ENCODE results near the gene CIC.

- no peak for TF ChIP-seq POLR2AphosphoS5 (IDR thresholded peaks at IDR 0.05; ENCODE audit: borderline replicate concordance, low read depth, low read length)
- TF ChIP-seq FOXP2 (optimal IDR thresholded peaks at IDR 0.05; ENCODE audit: control extremely low read depth, extremely low read length, insufficient read depth), result no peak
- TF ChIP-seq EZH2 (IDR thresholded peaks at IDR 0.05), result no peak
Measured at GRCh38 chr19:42220751-42221097, 48.3 kb upstream of the CIC start.
